HEK293 (cell line): ENCODE measurements around the gene TRIM24.

ENCODE experiments used
- CTCF ChIA-PET: fragments of 350-600 bp; formaldehyde crosslinking; extraction: SDS; loops from one replicate; lab custom pipeline; 2021; ENCODE audit warnings: antibody characterized with exemption; lab: Yijun Ruan, JAX
- POLR2A ChIA-PET: fragments of 300-600 bp; formaldehyde crosslinking; extraction: SDS; loops from one replicate; lab custom pipeline; 2020; ENCODE audit warnings: antibody characterized with exemption, inconsistent platforms; lab: Yijun Ruan, JAX
- H3K27ac ChIP-seq: fragments of 200-500 bp; sonication (Bioruptor generic); 2 replicates; pipeline ENCODE4 v1.5.1; 2014; ENCODE audit warnings: low read depth, low read length, control low read depth, inconsistent platforms; ENCODE audit errors: extremely low read depth
- H3K36me3 ChIP-seq, 2 experiments: fragments of 200-500 bp in 1 of 2; sonication (Bioruptor generic) in 1 of 2; 1 replicate in 1 of 2; 2 replicates in 1 of 2; pipeline ENCODE4 v1.5.1; 2014 to 2017; ENCODE audit warnings: inconsistent platforms in 2 of 2, low read length in 2 of 2; ENCODE audit not compliant: control insufficient read depth in 2 of 2, insufficient read depth in 1 of 2
- H3K4me1 ChIP-seq: fragments of 200-500 bp; sonication (Bioruptor generic); 2 replicates; pipeline ENCODE4 v1.5.1; 2014; ENCODE audit warnings: mild to moderate bottlenecking, low read length, inconsistent platforms; ENCODE audit not compliant: control insufficient read depth, insufficient read depth
- H3K4me3 ChIP-seq: 2 replicates; pipeline ENCODE4 v1.5.1; 2011; ENCODE audit warnings: low read depth, mild to moderate bottlenecking, control low read depth, low read length, moderate library complexity
- H3K9me3 ChIP-seq: fragments of 200-500 bp; sonication (Bioruptor generic); 2 replicates; pipeline ENCODE4 v1.5.1; 2014; ENCODE audit warnings: low read depth, low read length, inconsistent platforms; ENCODE audit not compliant: control insufficient read depth, insufficient read depth
- HOXA7 ChIP-seq: sonication (generic); formaldehyde crosslinking; IDR thresholded peaks from 2 replicates; pipeline ENCODE4 v1.8.1; 2022; ENCODE audit warnings: missing genetic modification reagents, borderline replicate concordance
- KLF9 ChIP-seq: fragments of 450-650 bp; formaldehyde crosslinking; IDR thresholded peaks from 2 replicates; pipeline ENCODE4 v1.5.1; 2016; ENCODE audit warnings: missing biosample characterization, missing genetic modification characterization, low read depth
- MZF1 ChIP-seq: fragments of 450-650 bp; formaldehyde crosslinking; IDR thresholded peaks from 2 replicates; pipeline ENCODE4 v1.5.1; 2017; ENCODE audit warnings: missing biosample characterization, missing genetic modification characterization, borderline replicate concordance
- PRDM6 ChIP-seq: fragments of 450-650 bp; formaldehyde crosslinking; IDR thresholded peaks from 2 replicates; pipeline ENCODE4 v1.5.1; 2017; ENCODE audit warnings: missing biosample characterization, missing genetic modification characterization
- SP2 ChIP-seq: fragments of 450-650 bp; formaldehyde crosslinking; IDR thresholded peaks from 2 replicates; pipeline ENCODE4 v1.5.1; 2016; ENCODE audit warnings: missing biosample characterization, missing genetic modification characterization
- SP7 ChIP-seq: fragments of 450-650 bp; formaldehyde crosslinking; IDR thresholded peaks from 2 replicates; pipeline ENCODE4 v1.5.1; 2016; ENCODE audit warnings: missing biosample characterization, missing genetic modification characterization
- ZBTB48 ChIP-seq: fragments of 450-650 bp; formaldehyde crosslinking; IDR thresholded peaks from 2 replicates; pipeline ENCODE4 v1.5.1; 2016; ENCODE audit warnings: missing biosample characterization, missing genetic modification characterization
- ZFP37 ChIP-seq: fragments of 450-650 bp; formaldehyde crosslinking; IDR thresholded peaks from 2 replicates; pipeline ENCODE4 v1.5.1; 2016; ENCODE audit warnings: missing biosample characterization, missing genetic modification characterization
- ZFP69B ChIP-seq: fragments of 450-650 bp; formaldehyde crosslinking; IDR thresholded peaks from 2 replicates; pipeline ENCODE4 v1.5.1; 2016; ENCODE audit warnings: missing biosample characterization, missing genetic modification characterization
- ZNF121 ChIP-seq: fragments of 450-650 bp; formaldehyde crosslinking; IDR thresholded peaks from 2 replicates; pipeline ENCODE4 v1.5.1; 2016; ENCODE audit warnings: missing biosample characterization, missing genetic modification characterization
- ZNF26 ChIP-seq: fragments of 450-650 bp; formaldehyde crosslinking; IDR thresholded peaks from 2 replicates; pipeline ENCODE4 v1.5.1; 2016; ENCODE audit warnings: missing biosample characterization, missing genetic modification characterization
- ZNF449 ChIP-seq: fragments of 450-650 bp; formaldehyde crosslinking; IDR thresholded peaks from 2 replicates; pipeline ENCODE4 v1.5.1; 2017; ENCODE audit warnings: missing biosample characterization, mild to moderate bottlenecking, missing genetic modification characterization, moderate library complexity
- ZNF488 ChIP-seq: fragments of 450-650 bp; formaldehyde crosslinking; IDR thresholded peaks from 2 replicates; pipeline ENCODE4 v1.5.1; 2016; ENCODE audit warnings: missing biosample characterization, missing genetic modification characterization
- ZNF513 ChIP-seq: fragments of 450-650 bp; IDR thresholded peaks from 2 replicates; pipeline ENCODE4 v1.5.1; 2018; ENCODE audit warnings: missing biosample characterization, missing genetic modification characterization
- ZNF530 ChIP-seq: fragments of 450-650 bp; formaldehyde crosslinking; IDR thresholded peaks from 2 replicates; pipeline ENCODE4 v1.5.1; 2016; ENCODE audit warnings: low read depth, missing biosample characterization, missing genetic modification characterization
- ZNF555 ChIP-seq: fragments of 450-650 bp; formaldehyde crosslinking; conservative IDR thresholded peaks from 2 replicates; pipeline ENCODE4 v1.5.1; 2017; ENCODE audit warnings: missing biosample characterization, mild to moderate bottlenecking, missing genetic modification characterization, inconsistent platforms
- ZNF558 ChIP-seq: fragments of 450-650 bp; formaldehyde crosslinking; IDR thresholded peaks from 2 replicates; pipeline ENCODE4 v1.5.1; 2016; ENCODE audit warnings: missing biosample characterization, missing genetic modification characterization
- ZNF571 ChIP-seq: fragments of 450-650 bp; formaldehyde crosslinking; IDR thresholded peaks from 2 replicates; pipeline ENCODE4 v1.5.0; 2017; ENCODE audit warnings: missing biosample characterization, missing genetic modification characterization
- ZNF610 ChIP-seq: fragments of 450-650 bp; formaldehyde crosslinking; IDR thresholded peaks from 2 replicates; pipeline ENCODE4 v1.5.1; 2016; ENCODE audit warnings: missing biosample characterization, missing genetic modification characterization, borderline replicate concordance
- ZNF654 ChIP-seq: fragments of 450-650 bp; formaldehyde crosslinking; IDR thresholded peaks from 2 replicates; pipeline ENCODE4 v1.5.1; 2016; ENCODE audit warnings: low read depth, missing biosample characterization, missing genetic modification characterization
- ZNF830 ChIP-seq: fragments of 450-650 bp; IDR thresholded peaks from 2 replicates; pipeline ENCODE4 v1.5.0; 2018; ENCODE audit warnings: missing biosample characterization, missing genetic modification characterization, low read depth, mild to moderate bottlenecking, moderate library complexity
- ZSCAN18 ChIP-seq: fragments of 450-650 bp; formaldehyde crosslinking; IDR thresholded peaks from 2 replicates; pipeline ENCODE4 v1.5.1; 2016; ENCODE audit warnings: missing biosample characterization, missing genetic modification characterization
- ZSCAN30 ChIP-seq: fragments of 450-650 bp; IDR thresholded peaks from 2 replicates; pipeline ENCODE4 v1.5.1; 2018; ENCODE audit warnings: missing biosample characterization, mild to moderate bottlenecking, missing genetic modification characterization, moderate library complexity

Gene TRIM24

GRCh38 chr7:138625849-138626230, 165.8 kb downstream of the TRIM24 start:
- ChIA-PET POLR2A (no interaction called here), CTCF (interaction anchor here (0.7 kb wide), 1 partner anchor 113 kb away, joined by 4 read pairs; no protein-coding TSS in a partner anchor)
- H3K4me3 ChIP-seq = no peak overlapping the region
- no peaks in the 10 kb centered on the region for H3K36me3 ChIP-seq
- H3K9me3 ChIP-seq = no peaks in the 10 kb centered on the region
- H3K4me1 ChIP-seq = no peaks in the 10 kb centered on the region
- no peak for TF ChIP-seq ZSCAN30
- no peak overlapping the region for H3K27ac ChIP-seq

- no peak overlapping the region for H3K4me3 ChIP-seq
- no peaks in the 10 kb centered on the region for H3K4me1 ChIP-seq
- H3K27ac ChIP-seq = no peak overlapping the region
- POLR2A ChIA-PET = interaction anchor here (0.7 kb wide), 1 partner anchor 372 kb away, joined by 3 read pairs; no protein-coding TSS in a partner anchor
- TF ChIP-seq ZNF26 (no peak), PRDM6 (tag by site-specific recombination) (no peak), SP2 (tag by site-specific recombination) (no peak), SP7 (tag by site-specific recombination) (no peak)
- no peaks in the 10 kb centered on the region for H3K9me3 ChIP-seq
- CTCF ChIA-PET = no interaction called here
- H3K36me3 ChIP-seq = no peaks in the 10 kb centered on the region
Observed at GRCh38 chr7:138626846-138627245, 166.8 kb downstream of the TRIM24 start.

- Histone ChIP-seq H3K36me3 (no peaks in the 10 kb centered on the region), H3K27ac (no peak overlapping the region), H3K4me1 (no peaks in the 10 kb centered on the region), H3K4me3 (no peak overlapping the region), H3K9me3 (no peaks in the 10 kb centered on the region)
- no peak for TF ChIP-seq KLF9 (tag by site-specific recombination)
- TF ChIP-seq ZNF654 = no peak
- TF ChIP-seq ZNF530 (tag by site-specific recombination) = no peak
- TF ChIP-seq MZF1 (tag by site-specific recombination) = no peak
- no peak for TF ChIP-seq ZNF610 (tag by site-specific recombination)
- TF ChIP-seq ZNF513 (tag by site-specific recombination) = no peak
- TF ChIP-seq ZNF830 (tag by site-specific recombination) = no peak
- TF ChIP-seq ZNF558 = no peak
- no peak for TF ChIP-seq ZSCAN18 (tag by site-specific recombination)
- no peak for TF ChIP-seq HOXA7 (CRISPR knock-in tag)
- no peak for TF ChIP-seq ZNF449 (tag by site-specific recombination)
- no peak for TF ChIP-seq ZNF488
- no peak for TF ChIP-seq ZFP37
- TF ChIP-seq ZFP69B = no peak
- no peak for TF ChIP-seq ZBTB48
- no peak for TF ChIP-seq ZNF555
- TF ChIP-seq ZNF121 (tag by site-specific recombination) = no peak
- TF ChIP-seq ZNF571 (tag by site-specific recombination) = no peak
- ChIA-PET CTCF (no interaction called here), POLR2A (interaction anchor here (0.7 kb wide), 1 partner anchor 372 kb away, joined by 3 read pairs; no protein-coding TSS in a partner anchor)
Observed at GRCh38 chr7:138627361-138627760, 167.3 kb downstream of the TRIM24 start.
